CD4-positive, alpha-beta T cell treated with Interleukin-12 subunit alpha and Interleukin-12 subunit beta, for 1 hour (primary cell): ENCODE data around the gene PPP2R2C.

Experiments used
- DNase-seq: peaks from one replicate; pipeline ENCODE4 v3.0.0-alpha.2; 2020

PPP2R2C gene

GRCh38 chr4:6466756-6467381, 5.5 kb downstream of the PPP2R2C start:
- DNase-seq = no peak

- DNase-seq = no peak
Measured at GRCh38 chr4:6465955-6466354, 6.5 kb downstream of the PPP2R2C start.

GRCh38 chr4:6464842-6465588, 7.4 kb downstream of the PPP2R2C start:
- no peak for DNase-seq

GRCh38 chr4:6463311-6464289, 8.8 kb downstream of the PPP2R2C start:
- no peak for DNase-seq

DNA sequence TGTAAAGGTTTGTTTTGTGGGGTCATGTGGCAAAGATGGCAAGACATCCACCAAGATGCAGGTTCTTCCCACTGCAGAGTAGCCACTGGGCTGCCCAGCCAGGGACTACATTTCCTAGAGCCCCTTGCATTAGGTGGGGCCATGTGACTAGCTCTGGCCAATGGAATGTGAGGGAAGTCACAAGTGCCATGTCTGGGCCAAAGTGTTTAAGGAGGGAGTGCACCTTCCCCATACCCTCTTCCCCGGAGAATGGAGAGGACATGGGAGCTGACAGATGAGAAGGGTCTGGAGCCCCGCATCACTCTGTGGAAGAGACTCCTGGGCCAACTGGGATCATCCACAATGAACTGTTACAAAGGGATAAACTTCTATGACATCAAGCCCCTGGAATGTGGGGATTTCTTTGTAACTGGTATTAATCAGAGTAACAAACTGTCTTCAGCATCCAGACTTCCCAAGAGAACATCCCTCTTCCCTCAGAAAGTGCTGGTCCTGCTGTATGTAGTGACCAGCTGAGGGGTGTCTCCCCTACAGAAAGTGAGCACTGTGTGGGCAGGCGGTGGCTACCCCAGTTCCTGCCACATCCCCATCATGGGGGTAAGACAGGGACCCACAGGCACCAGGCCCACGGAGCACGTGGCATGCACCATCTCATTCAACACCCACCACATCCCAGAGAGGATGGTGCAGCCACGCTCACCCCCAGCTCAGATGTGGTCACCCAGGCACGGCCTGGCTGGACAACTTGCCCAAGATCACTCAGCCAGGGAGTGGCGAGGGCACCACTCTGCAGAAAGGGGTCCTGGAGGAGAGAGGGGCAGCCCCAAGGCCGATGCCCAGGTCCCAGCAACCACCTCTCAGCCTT, 10.9 kb downstream of the PPP2R2C start:
- no peak for DNase-seq

DNA sequence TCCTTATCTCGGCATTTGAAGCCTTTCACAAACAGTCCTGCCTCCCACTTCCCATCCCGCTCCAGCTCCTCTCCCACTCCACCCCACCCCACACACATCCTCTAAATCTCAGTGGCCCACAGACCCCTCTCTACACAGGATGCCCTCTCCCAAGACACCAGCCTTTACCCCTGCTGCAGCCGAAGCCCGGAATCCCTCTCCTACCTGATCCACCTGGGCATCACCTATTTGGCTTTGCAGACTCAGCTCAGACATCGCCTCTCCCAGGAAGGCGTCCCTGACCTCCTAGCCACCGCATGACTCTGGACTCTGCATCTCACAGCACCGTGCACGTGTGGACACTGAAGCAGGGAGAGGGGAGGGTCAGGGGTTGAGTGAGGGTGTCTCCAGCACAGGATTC, 11.5 kb downstream of the PPP2R2C start:
- no peak for DNase-seq

GRCh38 chr4:6458528-6458927, 13.9 kb downstream of the PPP2R2C start:
- DNase-seq = no peak

DNA sequence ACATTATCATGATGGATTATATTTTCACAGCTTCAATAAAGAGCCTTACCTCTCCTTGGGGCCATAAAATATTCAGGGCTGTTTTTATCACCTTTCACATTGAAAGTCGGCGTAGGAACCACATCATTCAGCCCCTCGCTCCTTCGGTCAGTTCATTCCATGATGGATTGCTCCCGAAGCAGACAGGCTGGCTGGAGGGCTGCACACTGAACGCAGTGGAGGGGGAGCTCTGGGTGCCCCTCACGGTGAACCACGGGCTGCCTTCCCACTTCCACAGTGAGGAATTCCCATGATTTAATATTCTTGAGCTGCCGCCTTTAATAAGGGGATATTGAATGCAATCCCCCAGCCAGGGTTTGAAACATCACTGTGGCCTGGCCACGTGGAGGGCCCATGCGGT, 16.0 kb downstream of the PPP2R2C start:
- DNase-seq = no peak

- no peak for DNase-seq
Measured at GRCh38 chr4:6454112-6454910, 18.1 kb downstream of the PPP2R2C start.

- no peak for DNase-seq
Measured at GRCh38 chr4:6453688-6453990, 18.8 kb downstream of the PPP2R2C start.

DNA sequence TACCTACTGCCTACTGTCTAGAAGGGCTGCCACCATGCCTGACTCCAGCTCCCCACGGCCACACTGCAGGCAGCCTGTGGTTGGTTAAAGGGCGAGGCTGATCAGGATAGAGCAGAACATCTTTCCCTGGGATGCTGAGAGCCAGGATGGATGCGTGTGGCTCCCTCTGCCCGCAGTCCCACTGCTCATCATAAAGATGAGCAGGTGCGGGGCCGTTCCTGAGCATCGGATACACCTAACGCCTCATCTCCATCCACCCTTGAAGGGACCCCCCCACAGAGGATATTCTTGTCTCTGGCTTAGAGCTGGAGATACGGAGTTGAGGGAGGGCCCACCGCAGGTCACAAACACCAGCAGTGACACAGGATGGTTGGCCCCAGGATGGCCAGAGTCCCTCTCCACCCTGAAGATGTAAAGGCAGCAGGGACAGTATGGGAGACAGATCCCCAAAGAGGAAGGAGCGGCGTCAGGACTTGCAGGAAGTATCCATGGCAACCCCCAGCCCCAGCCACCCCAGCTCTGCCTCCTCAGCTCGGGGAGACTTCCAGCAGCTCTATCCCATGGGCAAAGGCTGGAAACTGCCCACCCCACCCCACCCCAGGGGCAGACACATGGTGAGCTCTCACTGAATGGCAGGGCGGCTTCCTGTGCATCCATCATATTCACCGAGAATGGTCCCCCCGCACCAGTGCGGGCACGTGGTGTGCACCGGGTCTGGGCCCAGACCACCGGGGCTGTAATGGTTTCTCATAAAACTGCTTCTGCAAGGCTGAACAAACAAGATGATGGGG, 19.3 kb downstream of the PPP2R2C start:
- no peak for DNase-seq

DNA sequence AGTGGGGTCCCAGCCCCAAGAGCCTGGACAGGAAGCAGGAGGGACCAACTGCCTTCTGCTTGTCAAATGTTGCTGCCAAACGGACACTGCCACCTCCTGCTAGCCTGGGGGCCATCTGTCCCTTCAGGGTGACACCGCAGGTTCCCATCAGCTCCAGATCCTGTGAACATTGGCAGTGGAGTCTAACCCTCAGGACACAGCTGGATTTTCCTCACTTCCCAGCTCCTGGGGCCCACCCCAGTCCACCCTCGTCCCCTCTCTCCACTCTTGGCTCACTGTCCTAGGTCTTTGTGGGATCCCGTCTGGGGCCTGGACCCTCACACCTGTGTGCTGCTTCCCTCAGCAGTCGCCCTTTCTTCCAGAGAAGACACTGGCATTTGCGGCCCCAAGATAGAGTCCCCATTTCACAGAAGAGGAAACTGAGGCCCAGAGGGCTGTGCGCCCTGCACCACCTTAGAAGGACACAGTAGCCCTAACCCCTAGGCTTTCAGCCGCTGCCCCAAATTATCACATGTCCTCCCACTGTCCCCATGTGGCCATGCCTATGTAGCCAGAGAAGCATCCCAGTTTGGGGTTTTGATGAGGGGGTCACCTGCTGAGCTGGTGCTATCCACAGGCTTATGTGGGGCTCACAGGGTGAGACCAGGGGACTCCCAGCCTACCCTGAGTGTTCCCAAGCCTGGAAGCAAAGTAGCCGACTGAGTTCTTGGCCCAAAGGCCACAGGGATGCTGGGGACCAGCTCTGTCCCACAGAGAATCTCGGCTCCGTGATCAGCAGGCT, 20.1 kb downstream of the PPP2R2C start:
- no peak for DNase-seq

DNA sequence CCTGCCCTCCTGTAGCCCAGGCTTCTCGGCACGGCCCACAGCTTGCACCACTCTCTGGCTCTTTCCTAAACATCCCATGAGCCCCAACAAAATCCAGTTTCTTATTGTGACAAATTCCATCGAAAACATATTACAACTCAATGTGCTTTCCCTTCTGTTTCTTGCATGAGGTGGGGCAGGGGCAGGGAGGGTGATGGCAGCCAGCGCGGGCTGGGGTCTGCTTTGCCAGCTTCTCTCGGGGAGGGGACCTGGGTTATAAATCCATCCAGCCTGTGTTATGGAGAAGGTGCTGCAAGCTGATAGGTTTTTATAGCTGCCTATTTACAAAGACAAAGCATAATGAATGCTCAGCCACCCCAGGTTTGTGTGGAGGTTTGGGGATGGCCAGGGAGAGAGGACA, 21.1 kb downstream of the PPP2R2C start:
- no peak for DNase-seq

- DNase-seq = no peak
Measured at GRCh38 chr4:6450709-6451108, 21.7 kb downstream of the PPP2R2C start.

GRCh38 chr4:6449746-6450369, 22.6 kb downstream of the PPP2R2C start:
- DNase-seq = no peak

- no peak for DNase-seq
Measured at GRCh38 chr4:6449335-6449734, 23.1 kb downstream of the PPP2R2C start.

- DNase-seq = no peak
Measured at GRCh38 chr4:6448476-6449170, 23.8 kb downstream of the PPP2R2C start.

DNA sequence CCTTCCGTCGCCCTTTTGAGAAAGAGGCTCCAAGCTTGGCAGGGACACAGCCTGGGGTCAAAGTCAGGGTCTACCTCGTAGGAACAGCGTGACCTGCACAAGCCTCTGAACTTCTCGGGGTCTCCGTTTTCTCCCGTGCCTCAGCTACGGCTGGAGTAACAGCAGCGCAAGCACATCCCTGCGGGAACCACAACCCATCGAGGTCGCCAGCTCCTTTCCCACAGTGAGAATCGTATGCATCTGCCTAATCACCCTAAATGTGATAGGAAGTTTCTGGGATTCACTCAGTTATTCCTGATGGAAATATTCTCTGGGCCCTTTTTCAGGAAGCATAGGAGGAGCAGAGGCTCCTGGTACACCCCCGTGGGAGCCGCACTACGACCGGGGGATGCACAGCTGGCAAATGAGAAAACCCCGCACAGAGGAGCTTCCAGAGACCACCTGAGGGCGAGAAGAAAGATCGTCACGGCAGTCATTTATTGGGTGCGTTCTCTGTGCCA, 24.7 kb downstream of the PPP2R2C start:
- DNase-seq = no peak
